IMR-90 (cell line): ENCODE results near the gene MED12L. TPM values are rescaled to one million over a fixed set of nuclear protein-coding genes. Genes with fewer than 3 reads are reported as not detected.

Experiments
- ATAC-seq: fragments of 200-7000 bp; cut with Tn5 transposase; 2 replicates; pipeline ENCODE4 v1.9.1; 2020; ENCODE audit warnings: low read depth, mild to moderate bottlenecking, moderate library complexity
- BruUV-seq: library from RNA; stranded (reverse); fragments of 400-500 nt; replicated peaks from 2 replicates; lab custom pipeline; 2021; lab: Mats Ljungman, UMichigan
- CTCF ChIA-PET: fragments of 300-600 bp; formaldehyde crosslinking; extraction: SDS; loops from one replicate; lab custom pipeline; 2021; ENCODE audit warnings: antibody characterized with exemption; lab: Yijun Ruan, JAX
- POLR2A ChIA-PET: fragments of 300-600 bp; sonication (Branson Sonifier 250); formaldehyde crosslinking; loops from one replicate; lab custom pipeline; 2022; ENCODE audit warnings: antibody characterized with exemption; ENCODE audit not compliant: unreplicated experiment; lab: Charles Lee
- DNase-seq: peaks from one replicate; pipeline ENCODE4 v3.0.0; 2013
- H2AFZ ChIP-seq: replicated peaks from 2 replicates; pipeline ENCODE3; 2013; ENCODE audit warnings: low read length, mild to moderate bottlenecking; ENCODE audit not compliant: poor library complexity
- H2AK5ac ChIP-seq: 2 replicates; pipeline ENCODE4 v1.6.1; 2013; ENCODE audit warnings: low read depth, low read length, inconsistent platforms
- H2AK9ac ChIP-seq: replicated peaks from 2 replicates; pipeline ENCODE3; 2013; ENCODE audit warnings: mild to moderate bottlenecking, low read depth, low read length, moderate library complexity; ENCODE audit not compliant: poor library complexity
- H2BK120ac ChIP-seq: 2 replicates; pipeline ENCODE4 v1.6.1; 2013; ENCODE audit warnings: low read depth, low read length, inconsistent platforms
- H2BK15ac ChIP-seq: 3 replicates; pipeline ENCODE4 v1.6.1; 2013; ENCODE audit warnings: low read depth, low read length, inconsistent platforms
- H2BK20ac ChIP-seq: 2 replicates; pipeline ENCODE4 v1.6.1; 2013; ENCODE audit warnings: low read depth, mild to moderate bottlenecking, inconsistent platforms, low read length, moderate library complexity
- H2BK5ac ChIP-seq: 2 replicates; pipeline ENCODE4 v1.6.1; 2013; ENCODE audit warnings: mild to moderate bottlenecking, low read depth, low read length, inconsistent platforms; ENCODE audit not compliant: poor library complexity, severe bottlenecking
- H3K14ac ChIP-seq: replicated peaks from 2 replicates; pipeline ENCODE4 v1.6.1; 2013; ENCODE audit warnings: low read depth, low read length, inconsistent platforms
- H3K18ac ChIP-seq: 2 replicates; pipeline ENCODE4 v1.6.1; 2013; ENCODE audit warnings: low read depth, low read length, control low read depth
- H3K23ac ChIP-seq: 2 replicates; pipeline ENCODE4 v1.6.1; 2013; ENCODE audit warnings: low read depth, low read length, inconsistent platforms
- H3K27ac ChIP-seq: 2 replicates; pipeline ENCODE4 v1.5.1; 2013; ENCODE audit warnings: mild to moderate bottlenecking, control low read depth, low read length; ENCODE audit not compliant: insufficient read depth
- H3K27me3 ChIP-seq: 2 replicates; pipeline ENCODE4 v1.6.1; 2013; ENCODE audit warnings: low read length; ENCODE audit not compliant: control insufficient read depth, insufficient read depth
- H3K36me3 ChIP-seq: 2 replicates; pipeline ENCODE4 v1.6.1; 2013; ENCODE audit warnings: low read length, mixed read lengths; ENCODE audit not compliant: control insufficient read depth, insufficient read depth
- H3K4ac ChIP-seq: 2 replicates; pipeline ENCODE4 v1.6.1; 2013; ENCODE audit warnings: low read depth, low read length, inconsistent platforms
- H3K4me1 ChIP-seq: 2 replicates; pipeline ENCODE4 v1.6.1; 2013; ENCODE audit warnings: low read length, mixed read lengths; ENCODE audit not compliant: control insufficient read depth, insufficient read depth
- H3K4me2 ChIP-seq: 2 replicates; pipeline ENCODE4 v1.6.1; 2013; ENCODE audit warnings: low read depth, mild to moderate bottlenecking, control low read depth, low read length, moderate library complexity
- H3K4me3 ChIP-seq: 2 replicates; pipeline ENCODE4 v1.5.1; 2013; ENCODE audit warnings: low read depth, mild to moderate bottlenecking, control low read depth, low read length, moderate library complexity; ENCODE audit not compliant: insufficient read depth
- H3K56ac ChIP-seq: 2 replicates; pipeline ENCODE4 v1.6.1; 2013; ENCODE audit warnings: low read length, inconsistent platforms; ENCODE audit not compliant: insufficient read depth; ENCODE audit errors: extremely low read depth
- H3K79me1 ChIP-seq, 2 experiments: 2 replicates each; pipeline ENCODE4 v1.6.1; 2013; ENCODE audit warnings: low read length in 2 of 2, inconsistent platforms in 1 of 2, low read depth in 1 of 2
- H3K9ac ChIP-seq: 2 replicates; pipeline ENCODE4 v1.6.1; 2013; ENCODE audit warnings: low read depth, low read length, control low read depth
- H3K9me1 ChIP-seq: 2 replicates; pipeline ENCODE4 v1.6.1; 2013; ENCODE audit warnings: low read length, inconsistent platforms; ENCODE audit not compliant: insufficient read depth
- H3K9me3 ChIP-seq: 2 replicates; pipeline ENCODE4 v1.6.1; 2013; ENCODE audit warnings: low read length; ENCODE audit not compliant: control insufficient read depth, insufficient read depth
- H4K20me1 ChIP-seq: 2 replicates; pipeline ENCODE4 v1.6.1; 2013; ENCODE audit warnings: low read length, inconsistent platforms; ENCODE audit not compliant: insufficient read depth
- H4K5ac ChIP-seq: 2 replicates; pipeline ENCODE4 v1.6.1; 2013; ENCODE audit warnings: mild to moderate bottlenecking, low read depth, low read length, control low read depth
- H4K8ac ChIP-seq, 2 experiments: 2 replicates each; pipeline ENCODE4 v1.6.1; 2013; ENCODE audit warnings: low read depth in 2 of 2, low read length in 2 of 2, control low read depth in 1 of 2, inconsistent platforms in 1 of 2
- H4K91ac ChIP-seq: 2 replicates; pipeline ENCODE4 v1.6.1; 2013; ENCODE audit warnings: low read depth, low read length, inconsistent platforms; ENCODE audit not compliant: insufficient read depth
- POLR2A ChIP-seq: IDR thresholded peaks from 2 replicates; pipeline ENCODE4 v1.6.1; 2012; ENCODE audit warnings: mild to moderate bottlenecking, low read depth, low read length
- RAD21 ChIP-seq: IDR thresholded peaks from 2 replicates; pipeline ENCODE4 v1.6.1; 2012; ENCODE audit warnings: low read length, improper control_type of control experiment
- RCOR1 ChIP-seq: IDR thresholded peaks from 2 replicates; pipeline ENCODE4 v1.6.1; 2012; ENCODE audit warnings: mild to moderate bottlenecking, low read length, improper control_type of control experiment; ENCODE audit not compliant: insufficient replicate concordance
- RFX5 ChIP-seq: IDR thresholded peaks from 2 replicates; pipeline ENCODE4 v1.8.0; 2012; ENCODE audit warnings: low read depth, mild to moderate bottlenecking, low read length, moderate library complexity
- WGBS, 2 experiments: methylation state at CpG; one replicate each; pipeline versions ENCODE4 v1.1.5 to v1.1.7; 2013; ENCODE audit warnings: missing lambda C conversion rate in 2 of 2; ENCODE audit not compliant: insufficient read length in 1 of 2; ENCODE audit errors: extremely low coverage in 2 of 2; 5-methylcytosine and 5-hydroxymethylcytosine counted together
- dilution Hi-C: fragments of 300-500 bp; cut with HindIII; formaldehyde crosslinking; loops from one replicate; pipeline ENCODE4 v1.14.3; 2018; ENCODE audit warnings: low sequenced_read_pairs; ENCODE audit not compliant: unreplicated experiment
- in situ Hi-C: fragments of 300-500 bp; cut with MboI; formaldehyde crosslinking; loops from 3 replicates; pipeline ENCODE4 v1.14.3; 2019; ENCODE audit warnings: low sequenced_read_pairs, inconsistent platforms, mixed read lengths
- intact Hi-C: fragments of 100-400 bp; cut with micrococcal nuclease; formaldehyde crosslinking; loops from 2 replicates; pipeline ENCODE4 v1.10.0; 2022
- polyA plus RNA-seq, 3 experiments: library from polyadenylated mRNA; depleted of rRNA; stranded (reverse); fragments of >200 nt; gene quantifications; 2 replicates each; pipeline ENCODE4 v1.2.3, GENCODE V29; 2012; ENCODE audit warnings: low replicate concordance in 1 of 3
- total RNA-seq: library from RNA; depleted of rRNA; stranded (reverse); fragments of >200 nt; gene quantifications from 2 replicates; pipeline ENCODE4 v1.2.3, GENCODE V29; 2012
- TF ChIP-seq, protein P1 (sequence below): fragments of 150-350 bp; IDR thresholded peaks from 2 replicates; pipeline ENCODE4 v1.6.1; 2017; ENCODE audit warnings: mild to moderate bottlenecking, antibody characterized with exemption, low read length, low read depth

Gene MED12L
- total and polyA plus RNA-seq, 2 of the 4 experiments (the other 2 are of a cell fraction), result 0.05 to 0.18 TPM

DNA sequence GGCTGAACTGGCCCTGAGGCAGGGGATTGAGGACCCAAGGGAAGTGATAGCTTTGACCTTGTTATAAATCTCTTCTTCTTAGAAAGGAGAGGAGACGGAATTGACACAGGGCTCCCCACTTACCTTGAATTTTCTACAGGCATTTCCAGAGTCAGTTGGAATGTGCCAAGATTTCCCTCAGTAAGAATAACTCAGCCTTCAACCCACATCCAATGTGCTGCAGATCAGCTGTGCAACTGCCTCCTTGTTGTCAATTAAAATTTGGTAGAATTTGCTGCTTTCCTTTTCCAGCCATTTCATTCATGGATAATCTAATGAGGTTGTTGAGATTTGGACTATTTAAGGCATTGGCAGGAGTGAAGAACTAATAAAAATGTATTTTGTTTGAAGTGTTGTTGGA lies 14.6 kb downstream of the MED12L start:
- Histone ChIP-seq H4K8ac (no peak overlapping the region), H2BK15ac (no peak overlapping the region), H2BK5ac (no peak overlapping the region), H2AK9ac (no peak overlapping the region), H3K27me3 (peaks cover 44% of the 10 kb centered on the region), H3K4ac (no peak overlapping the region), H3K36me3 (no peaks in the 10 kb centered on the region), H3K14ac (no peak overlapping the region), H3K9me3 (no peaks in the 10 kb centered on the region), H3K23ac (no peak overlapping the region), H2AFZ (no peak overlapping the region), H3K9me1 (no peaks in the 10 kb centered on the region), H3K27ac (no peak overlapping the region), H2AK5ac (no peak overlapping the region), H4K20me1 (no peaks in the 10 kb centered on the region), H3K79me1 (no peaks in the 10 kb centered on the region), H2BK20ac (no peak overlapping the region), H3K4me2 (no peak overlapping the region), H3K9ac (no peak overlapping the region), H4K5ac (no peak overlapping the region), H3K18ac (no peak overlapping the region), H3K4me3 (no peak overlapping the region), H3K56ac (no peak overlapping the region), H2BK120ac (no peak overlapping the region), H4K91ac (no peak overlapping the region), H3K4me1 (no peaks in the 10 kb centered on the region)
- no peak for DNase-seq
- intact Hi-C loops (no loop called here), in situ Hi-C loops (no loop called here), dilution Hi-C loops (no loop called here)
- no CpG with 5 or more reads among the region's 1 CpG for WGBS, 2 experiments
- ChIA-PET POLR2A (no interaction called here), CTCF (no interaction called here)
- TF ChIP-seq, protein P1, sequence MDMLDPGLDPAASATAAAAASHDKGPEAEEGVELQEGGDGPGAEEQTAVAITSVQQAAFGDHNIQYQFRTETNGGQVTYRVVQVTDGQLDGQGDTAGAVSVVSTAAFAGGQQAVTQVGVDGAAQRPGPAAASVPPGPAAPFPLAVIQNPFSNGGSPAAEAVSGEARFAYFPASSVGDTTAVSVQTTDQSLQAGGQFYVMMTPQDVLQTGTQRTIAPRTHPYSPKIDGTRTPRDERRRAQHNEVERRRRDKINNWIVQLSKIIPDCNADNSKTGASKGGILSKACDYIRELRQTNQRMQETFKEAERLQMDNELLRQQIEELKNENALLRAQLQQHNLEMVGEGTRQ, result no peak
- no peak for TF ChIP-seq RAD21
- TF ChIP-seq RCOR1, result no peak
- no peak for TF ChIP-seq RFX5
- no peak for TF ChIP-seq POLR2A
- no TSS peak for BruUV-seq
- ATAC-seq, result no peak
